HEK293 (cell line): Measurements from ENCODE around the gene HEG1.
A peak's percentile ranks its signal among the peaks of the same experiment; 100 is the strongest.

Experiments
- CTCF ChIA-PET: fragments of 350-600 bp; formaldehyde crosslinking; extraction: SDS; loops from one replicate; lab custom pipeline; 2021; ENCODE audit warnings: antibody characterized with exemption; lab: Yijun Ruan, JAX
- POLR2A ChIA-PET: fragments of 300-600 bp; formaldehyde crosslinking; extraction: SDS; loops from one replicate; lab custom pipeline; 2020; ENCODE audit warnings: antibody characterized with exemption, inconsistent platforms; lab: Yijun Ruan, JAX
- H3K27ac ChIP-seq: fragments of 200-500 bp; sonication (Bioruptor generic); 2 replicates; pipeline ENCODE4 v1.5.1; 2014; ENCODE audit warnings: low read depth, low read length, control low read depth, inconsistent platforms; ENCODE audit errors: extremely low read depth
- H3K36me3 ChIP-seq, 2 experiments: fragments of 200-500 bp in 1 of 2; sonication (Bioruptor generic) in 1 of 2; 1 replicate in 1 of 2; 2 replicates in 1 of 2; pipeline ENCODE4 v1.5.1; 2014 to 2017; ENCODE audit warnings: inconsistent platforms in 2 of 2, low read length in 2 of 2; ENCODE audit not compliant: control insufficient read depth in 2 of 2, insufficient read depth in 1 of 2
- H3K4me1 ChIP-seq: fragments of 200-500 bp; sonication (Bioruptor generic); 2 replicates; pipeline ENCODE4 v1.5.1; 2014; ENCODE audit warnings: mild to moderate bottlenecking, low read length, inconsistent platforms; ENCODE audit not compliant: control insufficient read depth, insufficient read depth
- H3K4me3 ChIP-seq: 2 replicates; pipeline ENCODE4 v1.5.1; 2011; ENCODE audit warnings: low read depth, mild to moderate bottlenecking, control low read depth, low read length, moderate library complexity
- H3K9me3 ChIP-seq: fragments of 200-500 bp; sonication (Bioruptor generic); 2 replicates; pipeline ENCODE4 v1.5.1; 2014; ENCODE audit warnings: low read depth, low read length, inconsistent platforms; ENCODE audit not compliant: control insufficient read depth, insufficient read depth
- EGR2 ChIP-seq: fragments of 450-650 bp; formaldehyde crosslinking; IDR thresholded peaks from 2 replicates; pipeline ENCODE4 v1.5.1; 2016; ENCODE audit warnings: low read depth, missing biosample characterization, missing genetic modification characterization
- GLIS1 ChIP-seq: fragments of 450-650 bp; formaldehyde crosslinking; IDR thresholded peaks from 2 replicates; pipeline ENCODE4 v1.5.1; 2016; ENCODE audit warnings: missing biosample characterization, missing genetic modification characterization
- GLIS2 ChIP-seq: fragments of 450-650 bp; formaldehyde crosslinking; IDR thresholded peaks from 2 replicates; pipeline ENCODE4 v1.5.1; 2016; ENCODE audit warnings: missing biosample characterization, missing genetic modification characterization
- KLF1 ChIP-seq: fragments of 450-650 bp; formaldehyde crosslinking; IDR thresholded peaks from 2 replicates; pipeline ENCODE4 v1.5.1; 2016; ENCODE audit warnings: missing biosample characterization, missing genetic modification characterization
- KLF16 ChIP-seq: fragments of 450-650 bp; formaldehyde crosslinking; IDR thresholded peaks from 2 replicates; pipeline ENCODE4 v1.5.1; 2017; ENCODE audit warnings: missing biosample characterization, missing genetic modification characterization
- MEIS1 ChIP-seq: sonication (generic); formaldehyde crosslinking; IDR thresholded peaks from 2 replicates; pipeline ENCODE4 v1.8.1; 2022; ENCODE audit warnings: missing genetic modification reagents, mild to moderate bottlenecking, borderline replicate concordance
- REPIN1 ChIP-seq: fragments of 450-650 bp; formaldehyde crosslinking; IDR thresholded peaks from 2 replicates; pipeline ENCODE4 v1.5.1; 2017; ENCODE audit warnings: missing biosample characterization, missing genetic modification characterization, low read depth
- SETDB1 ChIP-seq: IDR thresholded peaks from one replicate; pipeline ENCODE4 v1.6.1; 2017; ENCODE audit warnings: mild to moderate bottlenecking, low read length, moderate library complexity, mixed read lengths; ENCODE audit not compliant: insufficient read length
- TCF7L2 ChIP-seq: IDR thresholded peaks from 2 replicates; pipeline ENCODE4 v1.6.1; 2011; ENCODE audit warnings: low read depth, mild to moderate bottlenecking, inconsistent platforms, low read length, moderate library complexity, borderline replicate concordance
- ZBTB21 ChIP-seq: fragments of 450-650 bp; formaldehyde crosslinking; IDR thresholded peaks from 2 replicates; pipeline ENCODE4 v1.5.1; 2017; ENCODE audit warnings: missing biosample characterization, missing genetic modification characterization
- ZNF132 ChIP-seq: fragments of 450-650 bp; formaldehyde crosslinking; IDR thresholded peaks from 2 replicates; pipeline ENCODE4 v1.5.1; 2017; ENCODE audit warnings: missing biosample characterization, missing genetic modification characterization, borderline replicate concordance
- ZNF274 ChIP-seq, 2 experiments: fragments of 200-500 bp in 1 of 2; fragments of 450-650 bp in 1 of 2; sonication (Bioruptor generic) in 1 of 2; formaldehyde crosslinking in 1 of 2; IDR thresholded peaks; 2 replicates each; pipeline versions ENCODE4 v1.5.1 to v1.6.1; 2014 to 2016; ENCODE audit warnings: borderline replicate concordance in 1 of 2, inconsistent platforms in 1 of 2, low read length in 1 of 2, missing biosample characterization in 1 of 2, missing genetic modification characterization in 1 of 2
- ZNF311 ChIP-seq: fragments of 450-650 bp; formaldehyde crosslinking; IDR thresholded peaks from 2 replicates; pipeline ENCODE4 v1.5.1; 2017; ENCODE audit warnings: missing biosample characterization, missing genetic modification characterization, borderline replicate concordance
- ZNF48 ChIP-seq: fragments of 450-650 bp; formaldehyde crosslinking; IDR thresholded peaks from 2 replicates; pipeline ENCODE4 v1.5.1; 2016; ENCODE audit warnings: missing biosample characterization, missing genetic modification characterization
- ZNF488 ChIP-seq: fragments of 450-650 bp; formaldehyde crosslinking; IDR thresholded peaks from 2 replicates; pipeline ENCODE4 v1.5.1; 2016; ENCODE audit warnings: missing biosample characterization, missing genetic modification characterization
- ZNF501 ChIP-seq: fragments of 450-650 bp; formaldehyde crosslinking; IDR thresholded peaks from 2 replicates; pipeline ENCODE4 v1.5.1; 2016; ENCODE audit warnings: missing biosample characterization, missing genetic modification characterization
- ZNF530 ChIP-seq: fragments of 450-650 bp; formaldehyde crosslinking; IDR thresholded peaks from 2 replicates; pipeline ENCODE4 v1.5.1; 2016; ENCODE audit warnings: low read depth, missing biosample characterization, missing genetic modification characterization
- ZNF544 ChIP-seq: fragments of 450-650 bp; formaldehyde crosslinking; IDR thresholded peaks from 2 replicates; pipeline ENCODE4 v1.5.0; 2017; ENCODE audit warnings: missing biosample characterization, missing genetic modification characterization
- ZNF664 ChIP-seq: fragments of 450-650 bp; formaldehyde crosslinking; IDR thresholded peaks from 2 replicates; pipeline ENCODE4 v1.5.1; 2016; ENCODE audit warnings: missing biosample characterization, missing genetic modification characterization
- ZNF843 ChIP-seq: fragments of 450-650 bp; formaldehyde crosslinking; IDR thresholded peaks from 2 replicates; pipeline ENCODE4 v1.5.1; 2016; ENCODE audit warnings: missing biosample characterization, missing genetic modification characterization
- ZSCAN30 ChIP-seq: fragments of 450-650 bp; IDR thresholded peaks from 2 replicates; pipeline ENCODE4 v1.5.1; 2018; ENCODE audit warnings: missing biosample characterization, mild to moderate bottlenecking, missing genetic modification characterization, moderate library complexity
- TF ChIP-seq, protein P1 (sequence below): fragments of 450-650 bp; formaldehyde crosslinking; IDR thresholded peaks from 2 replicates; pipeline ENCODE4 v1.5.1; 2017; ENCODE audit warnings: missing biosample characterization, missing genetic modification characterization

HEG1 gene

DNA sequence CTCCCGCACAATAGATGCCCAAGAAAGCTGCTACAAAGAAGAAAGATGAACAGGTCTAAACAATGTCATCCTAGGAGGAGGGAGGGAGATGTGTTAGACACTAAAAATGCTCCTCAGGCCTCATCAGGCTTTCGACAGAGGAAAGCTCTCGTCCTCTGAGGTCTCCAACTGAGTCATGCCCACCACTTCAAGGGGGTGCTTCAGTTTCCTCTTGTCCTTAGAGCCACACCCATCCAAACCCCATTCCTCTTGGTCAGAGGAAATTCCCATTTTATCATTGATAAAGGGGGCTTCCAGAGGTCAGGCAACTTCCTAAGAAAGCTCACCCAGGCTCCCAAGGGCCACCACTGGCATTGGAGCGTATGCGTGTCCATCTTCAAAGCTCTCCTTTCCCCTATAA lies 50.1 kb downstream of the HEG1 start:
- CTCF ChIA-PET = no interaction called here
- no peak overlapping the region for H3K27ac ChIP-seq
- peaks cover 3 to 85% of the 10 kb centered on the region in 2 experiments for H3K36me3 ChIP-seq
- H3K4me1 ChIP-seq = peaks cover 4% of the 10 kb centered on the region; the same call in 1 of the 2 replicates
- POLR2A ChIA-PET = no interaction called here
- H3K4me3 ChIP-seq = no peak overlapping the region
- no peak for TF ChIP-seq GLIS1
- no peak for TF ChIP-seq ZNF132
- TF ChIP-seq ZNF274 (IDR thresholded peaks at IDR 0.05; ENCODE audit: low read length) = no peak
- no peak for TF ChIP-seq ZNF274 (tag by site-specific recombination; IDR thresholded peaks at IDR 0.05; ENCODE audit: borderline replicate concordance)
- TF ChIP-seq ZNF488 = no peak
- TF ChIP-seq ZNF530 = no peak
- TF ChIP-seq ZBTB21 (tag by site-specific recombination) = no peak
- no peak for TF ChIP-seq ZNF311 (tag by site-specific recombination)
- no peak for TF ChIP-seq REPIN1
- TF ChIP-seq, protein P1, sequence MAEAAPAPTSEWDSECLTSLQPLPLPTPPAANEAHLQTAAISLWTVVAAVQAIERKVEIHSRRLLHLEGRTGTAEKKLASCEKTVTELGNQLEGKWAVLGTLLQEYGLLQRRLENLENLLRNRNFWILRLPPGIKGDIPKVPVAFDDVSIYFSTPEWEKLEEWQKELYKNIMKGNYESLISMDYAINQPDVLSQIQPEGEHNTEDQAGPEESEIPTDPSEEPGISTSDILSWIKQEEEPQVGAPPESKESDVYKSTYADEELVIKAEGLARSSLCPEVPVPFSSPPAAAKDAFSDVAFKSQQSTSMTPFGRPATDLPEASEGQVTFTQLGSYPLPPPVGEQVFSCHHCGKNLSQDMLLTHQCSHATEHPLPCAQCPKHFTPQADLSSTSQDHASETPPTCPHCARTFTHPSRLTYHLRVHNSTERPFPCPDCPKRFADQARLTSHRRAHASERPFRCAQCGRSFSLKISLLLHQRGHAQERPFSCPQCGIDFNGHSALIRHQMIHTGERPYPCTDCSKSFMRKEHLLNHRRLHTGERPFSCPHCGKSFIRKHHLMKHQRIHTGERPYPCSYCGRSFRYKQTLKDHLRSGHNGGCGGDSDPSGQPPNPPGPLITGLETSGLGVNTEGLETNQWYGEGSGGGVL (tag by site-specific recombination) = no peak
- TF ChIP-seq GLIS2 (tag by site-specific recombination) = no peak
- TF ChIP-seq ZNF544 (tag by site-specific recombination) = no peak
- TF ChIP-seq KLF1 = no peak
- no peak for TF ChIP-seq TCF7L2
- no peak for TF ChIP-seq ZNF48 (tag by site-specific recombination)
- TF ChIP-seq ZSCAN30 (tag by site-specific recombination) = no peak
- TF ChIP-seq SETDB1 = no peak
- TF ChIP-seq ZNF843 (tag by site-specific recombination) = no peak
- TF ChIP-seq ZNF501 = no peak
- TF ChIP-seq MEIS1 (CRISPR knock-in tag) = no peak
- no peak for TF ChIP-seq EGR2 (tag by site-specific recombination)
- TF ChIP-seq, all 188 proteins: peak for 0
- H3K9me3 ChIP-seq = no peaks in the 10 kb centered on the region

GRCh38 chr3:125005222-125005621 lies 50.6 kb downstream of the HEG1 start:
- H3K27ac ChIP-seq = no peak overlapping the region
- no peak overlapping the region for H3K4me3 ChIP-seq
- no peak for TF ChIP-seq KLF16 (tag by site-specific recombination)
- peak; percentile 37; the same call in 1 of the 2 replicates for TF ChIP-seq ZNF664 (tag by site-specific recombination)
- CTCF ChIA-PET = interaction anchor here (0.5 kb wide), 1 partner anchor 444 kb away, joined by 3 read pairs; no protein-coding TSS in a partner anchor
- no peaks in the 10 kb centered on the region for H3K9me3 ChIP-seq
- H3K36me3 ChIP-seq = peaks cover 3 to 85% of the 10 kb centered on the region in 2 experiments
- POLR2A ChIA-PET = no interaction called here
- peaks cover 4% of the 10 kb centered on the region; the same call in 1 of the 2 replicates for H3K4me1 ChIP-seq
